Measurements from ENCODE around the gene TRIM28.

The TRIM28 gene

GRCh38 chr19:58559275-58560006, 15.6 kb downstream of the TRIM28 start:
- no peak for DNase-seq

GRCh38 chr19:58560007-58560887, 16.4 kb downstream of the TRIM28 start:
- no peak for DNase-seq

- no peak for DNase-seq
Observed at GRCh38 chr19:58560921-58561320, 17.1 kb downstream of the TRIM28 start.

- no peak for DNase-seq
Observed at GRCh38 chr19:58561373-58562121, 17.7 kb downstream of the TRIM28 start.

- DNase-seq: no peak
Observed at GRCh38 chr19:58562122-58563033, 18.5 kb downstream of the TRIM28 start.

- DNase-seq: no peak
Observed at GRCh38 chr19:58563034-58563573, 19.2 kb downstream of the TRIM28 start.

GRCh38 chr19:58563823-58564222, 20.0 kb downstream of the TRIM28 start:
- DNase-seq: no peak

- no peak for DNase-seq
Observed at GRCh38 chr19:58566989-58567388, 23.1 kb downstream of the TRIM28 start.

GRCh38 chr19:58568453-58569130, 24.7 kb downstream of the TRIM28 start:
- no peak for DNase-seq

GRCh38 chr19:58569191-58569942, 25.5 kb downstream of the TRIM28 start:
- no peak for DNase-seq

- DNase-seq: no peak
Observed at GRCh38 chr19:58569943-58570670, 26.2 kb downstream of the TRIM28 start.

GRCh38 chr19:58570770-58571574, 27.1 kb downstream of the TRIM28 start:
- DNase-seq: no peak

GRCh38 chr19:58571575-58571947, 27.7 kb downstream of the TRIM28 start:
- DNase-seq: no peak

GRCh38 chr19:58572026-58572817, 28.4 kb downstream of the TRIM28 start:
- no peak for DNase-seq

GRCh38 chr19:58572818-58573657, 29.2 kb downstream of the TRIM28 start, which contains the start of gene MZF1:
Gene MZF1, minus strand, starts transcription at chr19:58573335. Its CDS starts 1,946 bp downstream, at chr19:58571389.
- no peak for DNase-seq

Data from anterior cingulate cortex (tissue), 58 donors.